Activated naive CD4-positive, alpha-beta T cell treated with anti-CD3 and anti-CD28 coated beads, Interleukin-2, amount 10 ng/mL, durations not matched to agents 7 days and 5 days (primary cell): ENCODE measurements around the gene PPAN.
A peak's percentile ranks its signal among the peaks of the same experiment; 100 is the strongest.

Experiments used
- CTCF ChIA-PET: fragments of 350-600 bp; sonication (Branson Sonifier 250); formaldehyde crosslinking; loops from one replicate; lab custom pipeline; 2021; ENCODE audit warnings: antibody characterized with exemption; lab: Charles Lee
- DNase-seq: peaks from one replicate; pipeline ENCODE4 v3.0.0-alpha.2; 2020
- H3K27ac Mint-ChIP-seq: one replicate; pipeline ENCODE4 v1.8.0; 2021; ENCODE audit warnings: mild to moderate bottlenecking, moderate library complexity, mixed read lengths
- H3K27me3 Mint-ChIP-seq: one replicate; pipeline ENCODE4 v1.8.0; 2021; ENCODE audit warnings: mild to moderate bottlenecking, mixed read lengths
- H3K36me3 Mint-ChIP-seq: one replicate; pipeline ENCODE4 v1.8.0; 2021; ENCODE audit warnings: mixed read lengths
- H3K4me1 Mint-ChIP-seq: one replicate; pipeline ENCODE4 v1.8.0; 2021; ENCODE audit warnings: mixed read lengths
- H3K4me3 Mint-ChIP-seq: one replicate; pipeline ENCODE4 v1.8.0; 2021; ENCODE audit warnings: mild to moderate bottlenecking, moderate library complexity, mixed read lengths
- H3K9me3 Mint-ChIP-seq: one replicate; pipeline ENCODE4 v1.8.0; 2021; ENCODE audit warnings: mixed read lengths

PPAN gene

DNA sequence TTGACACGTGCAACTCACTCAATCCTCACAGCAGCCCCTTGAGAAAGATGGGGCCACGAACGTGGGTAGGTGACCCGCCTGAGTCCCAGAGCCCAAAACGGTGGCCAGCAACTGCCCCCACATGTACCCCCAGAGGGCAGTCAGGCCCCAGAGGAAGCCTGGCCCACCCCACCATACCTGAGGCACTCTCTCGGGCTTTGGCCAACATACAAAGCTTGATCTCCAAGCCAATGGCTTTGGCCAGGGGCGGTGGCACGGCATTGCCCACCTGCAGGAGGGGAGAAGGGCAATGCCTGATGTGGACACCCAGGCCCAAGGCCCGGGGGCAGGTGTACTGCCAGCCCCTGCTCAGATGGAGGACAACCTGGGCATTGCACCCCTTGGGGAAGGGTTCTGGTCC is 27.9 kb downstream of the PPAN start:
- peaks cover 37% of the 10 kb centered on the region for H3K36me3 Mint-ChIP-seq
- H3K9me3 Mint-ChIP-seq: no peaks in the 10 kb centered on the region
- H3K27ac Mint-ChIP-seq: no peak overlapping the region
- no peak overlapping the region for H3K4me3 Mint-ChIP-seq
- peaks cover 4% of the 10 kb centered on the region for H3K4me1 Mint-ChIP-seq
- H3K27me3 Mint-ChIP-seq: no peaks in the 10 kb centered on the region
- DNase-seq: no peak
- CTCF ChIA-PET: no interaction called here

DNA sequence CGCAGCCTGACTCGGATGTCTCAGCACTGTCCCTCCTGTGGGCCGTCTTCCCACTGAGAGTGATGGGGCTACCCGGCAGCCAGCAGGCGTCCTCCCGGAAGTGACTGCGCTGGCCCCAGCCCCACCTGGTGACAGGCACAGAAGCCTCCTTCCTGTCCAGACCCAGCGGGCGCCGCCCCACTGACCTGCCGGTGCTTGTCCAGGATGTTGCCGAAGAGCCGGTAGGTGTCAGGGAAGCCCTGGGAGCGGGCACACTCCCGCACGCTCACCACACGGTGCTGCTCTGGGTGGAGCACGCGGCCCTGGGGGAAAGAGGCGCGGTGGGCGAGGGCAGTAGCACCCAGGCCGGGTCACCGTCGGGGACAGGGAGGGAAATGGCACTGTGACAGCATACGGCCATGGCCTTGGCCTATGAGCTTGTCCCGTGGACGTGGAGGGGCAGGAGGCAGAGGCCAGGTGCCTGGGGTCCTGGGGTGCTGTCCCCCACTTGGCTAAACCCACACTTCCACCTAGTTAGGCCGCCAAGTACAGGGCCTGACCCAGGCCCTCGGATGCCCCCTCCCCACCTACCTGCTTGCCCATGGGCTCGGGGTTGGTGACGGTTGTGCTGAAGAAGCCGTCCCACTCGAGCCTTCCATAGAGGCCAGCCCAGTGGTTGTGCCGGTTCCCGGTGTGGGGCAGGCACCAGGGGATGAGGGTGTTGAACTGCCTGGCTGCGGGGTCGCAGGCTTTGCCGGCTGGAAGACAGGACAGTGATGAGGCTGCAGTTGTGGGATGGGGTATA is 29.6 kb downstream of the PPAN start:
- DNase-seq: no peak
- no peak overlapping the region for H3K27ac Mint-ChIP-seq
- CTCF ChIA-PET: no interaction called here
- H3K36me3 Mint-ChIP-seq: peaks cover 44% of the 10 kb centered on the region
- peaks cover 4% of the 10 kb centered on the region for H3K4me1 Mint-ChIP-seq
- H3K27me3 Mint-ChIP-seq: no peaks in the 10 kb centered on the region
- no peaks in the 10 kb centered on the region for H3K9me3 Mint-ChIP-seq
- no peak overlapping the region for H3K4me3 Mint-ChIP-seq

DNA sequence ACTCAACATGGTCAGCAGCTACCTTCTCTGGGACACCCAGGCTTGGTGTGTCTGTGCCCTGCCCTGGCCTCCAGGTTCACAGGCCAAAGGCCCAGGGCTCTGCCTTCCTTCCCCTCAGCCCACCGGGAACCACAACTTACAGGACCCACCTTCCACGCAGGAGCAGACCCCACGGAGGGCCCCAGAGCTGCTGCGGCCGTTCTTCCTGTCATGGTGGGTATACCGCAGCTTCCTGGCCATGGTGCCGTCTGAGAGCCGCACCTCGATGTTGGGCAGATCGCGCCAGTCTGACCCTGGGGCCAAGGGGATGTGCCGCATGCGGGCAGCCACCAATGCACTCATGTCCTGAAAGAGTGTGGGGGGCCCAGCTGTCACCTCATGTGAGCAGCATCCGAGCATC is 30.8 kb downstream of the PPAN start:
- peaks cover 14% of the 10 kb centered on the region for H3K4me1 Mint-ChIP-seq
- no peak overlapping the region for H3K4me3 Mint-ChIP-seq
- H3K27me3 Mint-ChIP-seq: no peaks in the 10 kb centered on the region
- CTCF ChIA-PET: no interaction called here
- no peaks in the 10 kb centered on the region for H3K9me3 Mint-ChIP-seq
- peaks cover 52% of the 10 kb centered on the region for H3K36me3 Mint-ChIP-seq
- DNase-seq: no peak
- peak overlapping the region; percentile 55 for H3K27ac Mint-ChIP-seq

DNA sequence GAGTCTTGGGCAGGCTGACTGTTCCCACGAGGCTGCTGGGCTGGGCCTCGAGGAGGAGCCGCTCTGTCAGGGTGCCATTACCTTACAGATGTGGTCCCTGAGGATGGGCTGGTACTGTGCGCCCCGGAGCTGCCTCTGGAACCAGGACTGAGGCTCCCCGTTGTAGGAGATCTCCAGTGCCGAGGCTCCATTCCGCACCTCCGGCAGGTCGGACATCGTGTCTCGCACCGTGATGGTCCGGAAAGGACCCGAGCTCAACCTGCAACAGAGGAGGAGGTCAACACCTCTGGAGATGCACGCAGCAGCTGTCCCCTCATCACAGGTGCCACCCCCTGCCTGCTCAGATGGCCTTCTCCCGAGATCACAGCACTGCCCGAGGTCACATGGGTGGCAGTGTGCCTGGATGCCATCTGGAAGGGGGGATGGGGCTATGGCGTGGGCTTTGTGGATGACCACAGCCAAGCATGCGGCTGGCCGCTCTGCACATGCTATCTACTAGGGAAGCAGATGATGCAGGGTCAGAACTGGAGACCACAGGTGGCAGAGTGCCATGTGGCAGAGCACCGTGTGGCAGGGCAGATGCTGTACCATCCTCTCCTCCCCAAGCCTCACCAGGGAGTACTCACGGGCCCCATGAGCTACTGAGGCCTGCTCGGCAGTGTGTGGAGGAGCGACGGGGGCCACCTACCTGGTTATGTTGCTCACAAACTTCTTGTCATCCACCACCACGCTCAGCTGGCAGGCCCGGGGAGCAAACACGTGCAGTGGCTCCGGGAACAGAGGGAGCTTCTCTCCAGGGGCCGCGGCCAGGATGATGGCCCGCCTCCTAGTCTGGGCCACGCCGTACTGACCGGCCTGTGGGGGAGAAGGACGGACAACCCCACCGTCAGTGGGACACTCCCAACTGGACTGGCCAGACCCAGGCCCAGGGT is 31.9 kb downstream of the PPAN start:
- Mint-ChIP-seq H3K4me3 (no peak overlapping the region), H3K27ac (peak overlapping the region; percentile 14), H3K9me3 (no peaks in the 10 kb centered on the region), H3K27me3 (no peaks in the 10 kb centered on the region), H3K4me1 (peaks cover 23% of the 10 kb centered on the region), H3K36me3 (peaks cover 56% of the 10 kb centered on the region)
- CTCF ChIA-PET: interaction anchor here (1.7 kb wide), 1 partner anchor 25 kb away, joined by 4 read pairs; no protein-coding TSS in a partner anchor
- DNase-seq: no peak

DNA sequence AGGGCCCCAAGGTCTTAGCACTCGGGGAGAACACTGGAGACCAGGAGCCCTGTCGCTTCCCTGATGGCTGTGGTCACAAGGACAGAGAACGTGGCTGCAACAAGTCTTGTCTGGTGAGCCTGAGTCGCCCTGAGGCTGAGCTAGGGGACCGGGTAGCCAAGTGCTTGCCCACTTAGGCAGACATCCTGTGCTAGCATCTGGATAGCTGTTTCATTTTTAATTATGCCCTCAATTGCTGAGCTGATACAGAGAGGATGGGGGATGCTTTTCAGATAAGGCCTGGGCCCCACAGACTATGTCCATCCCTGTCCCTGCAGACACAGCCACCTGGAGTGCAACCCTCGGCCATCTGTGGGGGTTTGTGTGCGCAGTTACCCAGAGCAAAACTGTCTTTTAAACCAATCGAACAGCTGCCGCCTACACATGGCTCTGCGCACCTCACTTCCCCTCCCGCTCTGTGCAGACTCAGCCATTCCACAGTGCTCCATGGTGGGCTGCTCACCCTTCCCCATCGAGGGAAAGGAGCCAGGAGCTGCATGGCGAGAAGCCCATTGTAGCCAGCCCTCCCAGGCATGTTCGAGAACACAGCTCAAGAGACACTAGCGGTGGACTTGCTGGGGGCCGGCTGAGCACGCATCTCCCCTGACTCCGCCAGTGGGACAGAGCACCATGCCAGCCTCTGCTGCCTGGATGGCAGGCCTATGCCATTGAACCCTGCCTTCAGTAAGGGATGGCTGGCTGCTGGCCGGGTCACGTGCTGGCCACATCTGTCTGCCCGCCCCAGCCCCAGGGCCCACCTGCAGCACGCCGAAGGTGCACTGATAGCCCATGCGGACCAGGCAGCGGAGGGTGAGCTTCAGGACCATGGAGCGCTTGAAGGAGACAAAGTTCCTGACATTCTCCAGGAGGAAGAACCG is 33.0 kb downstream of the PPAN start:
- DNase-seq: no peak
- Mint-ChIP-seq H3K9me3 (no peaks in the 10 kb centered on the region), H3K27me3 (no peaks in the 10 kb centered on the region), H3K27ac (peak overlapping the region; percentile 62), H3K4me3 (no peak overlapping the region), H3K36me3 (peaks cover 61% of the 10 kb centered on the region), H3K4me1 (peaks cover 31% of the 10 kb centered on the region)
- CTCF ChIA-PET: interaction anchor here (1.7 kb wide), 1 partner anchor 26 kb away, joined by 4 read pairs; no protein-coding TSS in a partner anchor

DNA sequence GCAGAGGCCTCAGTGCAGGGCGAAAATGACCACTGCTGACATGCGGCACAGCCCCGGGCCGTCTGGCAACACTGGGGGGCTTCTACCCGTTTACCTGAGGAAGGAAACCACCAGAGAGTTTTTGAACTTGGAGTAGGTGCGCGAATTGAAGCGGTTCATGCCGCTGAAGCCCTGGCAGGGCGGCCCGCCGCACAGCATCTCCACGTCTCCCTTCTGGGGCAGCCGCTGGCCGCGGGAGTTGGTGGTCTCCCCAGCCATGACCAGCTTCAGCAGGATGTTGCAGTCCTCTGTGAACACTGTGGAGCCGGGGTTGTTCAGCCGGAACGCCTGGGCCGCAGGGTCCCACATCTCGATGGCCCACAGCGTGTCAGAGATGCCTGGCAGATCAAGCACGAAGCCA is 33.8 kb downstream of the PPAN start:
- CTCF ChIA-PET: interaction anchor here (1.7 kb wide), 1 partner anchor 27 kb away, joined by 4 read pairs; no protein-coding TSS in a partner anchor
- Mint-ChIP-seq H3K4me1 (peaks cover 38% of the 10 kb centered on the region), H3K9me3 (no peaks in the 10 kb centered on the region), H3K27me3 (no peaks in the 10 kb centered on the region), H3K4me3 (no peak overlapping the region), H3K36me3 (peaks cover 65% of the 10 kb centered on the region), H3K27ac (peak overlapping the region; percentile 62)
- DNase-seq: no peak

DNA sequence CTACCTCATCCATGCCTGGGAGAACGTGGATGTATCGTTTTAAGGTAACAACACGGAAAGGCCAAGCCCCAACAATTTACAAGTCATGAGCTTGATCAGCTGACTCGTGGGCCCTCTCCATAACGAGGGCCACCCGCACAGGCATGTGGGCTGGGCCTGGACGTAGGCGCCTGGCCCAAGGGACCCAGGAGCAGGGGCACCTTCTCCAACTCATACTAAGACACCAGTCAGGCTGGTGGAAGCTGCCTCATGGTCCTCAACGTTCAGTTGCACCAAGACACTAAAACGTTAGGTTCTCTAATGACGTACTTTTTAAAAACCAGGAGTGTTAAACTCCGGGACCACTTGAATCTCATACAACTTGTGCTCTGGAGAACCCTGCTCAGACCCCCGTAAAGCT is 35.3 kb downstream of the PPAN start:
- Mint-ChIP-seq H3K4me3 (peak overlapping the region; percentile 35), H3K9me3 (no peaks in the 10 kb centered on the region), H3K4me1 (peaks cover 51% of the 10 kb centered on the region), H3K36me3 (peaks cover 74% of the 10 kb centered on the region), H3K27me3 (no peaks in the 10 kb centered on the region), H3K27ac (peak overlapping the region; percentile 100)
- CTCF ChIA-PET: interaction anchor here (1.2 to 1.8 kb wide), 2 partner anchors 28 to 36 kb away, joined by 3 to 4 read pairs; no protein-coding TSS in a partner anchor
- DNase-seq: no peak

DNA sequence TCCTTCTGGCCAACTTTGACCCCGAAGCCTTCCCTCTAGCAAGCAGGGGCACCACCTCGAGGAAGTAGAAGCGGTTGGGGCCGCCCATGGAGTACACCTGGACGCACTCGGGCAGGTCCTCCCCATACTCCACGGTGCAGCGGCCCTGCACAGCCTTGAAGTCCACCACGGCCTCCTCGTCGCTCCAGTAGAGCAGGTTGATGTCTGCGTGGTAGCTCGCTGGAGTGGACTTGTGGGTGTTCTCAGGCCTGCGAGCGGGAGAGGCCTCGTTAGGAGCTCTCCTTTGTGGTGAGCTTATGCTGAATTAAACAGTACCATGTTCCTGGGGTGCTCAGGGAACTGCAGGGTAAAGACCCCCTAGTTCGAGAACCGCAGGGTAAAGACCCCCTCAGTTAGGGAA is 35.8 kb downstream of the PPAN start:
- Mint-ChIP-seq H3K27ac (peak overlapping the region; percentile 100), H3K4me3 (peak overlapping the region; percentile 35), H3K9me3 (no peaks in the 10 kb centered on the region), H3K4me1 (peaks cover 52% of the 10 kb centered on the region), H3K27me3 (no peaks in the 10 kb centered on the region), H3K36me3 (peaks cover 76% of the 10 kb centered on the region)
- DNase-seq: no peak
- CTCF ChIA-PET: interaction anchor here (1.2 to 1.8 kb wide), 4 partner anchors 29 to 87 kb away, joined by 3 to 8 read pairs (median 4); no protein-coding TSS in a partner anchor

DNA sequence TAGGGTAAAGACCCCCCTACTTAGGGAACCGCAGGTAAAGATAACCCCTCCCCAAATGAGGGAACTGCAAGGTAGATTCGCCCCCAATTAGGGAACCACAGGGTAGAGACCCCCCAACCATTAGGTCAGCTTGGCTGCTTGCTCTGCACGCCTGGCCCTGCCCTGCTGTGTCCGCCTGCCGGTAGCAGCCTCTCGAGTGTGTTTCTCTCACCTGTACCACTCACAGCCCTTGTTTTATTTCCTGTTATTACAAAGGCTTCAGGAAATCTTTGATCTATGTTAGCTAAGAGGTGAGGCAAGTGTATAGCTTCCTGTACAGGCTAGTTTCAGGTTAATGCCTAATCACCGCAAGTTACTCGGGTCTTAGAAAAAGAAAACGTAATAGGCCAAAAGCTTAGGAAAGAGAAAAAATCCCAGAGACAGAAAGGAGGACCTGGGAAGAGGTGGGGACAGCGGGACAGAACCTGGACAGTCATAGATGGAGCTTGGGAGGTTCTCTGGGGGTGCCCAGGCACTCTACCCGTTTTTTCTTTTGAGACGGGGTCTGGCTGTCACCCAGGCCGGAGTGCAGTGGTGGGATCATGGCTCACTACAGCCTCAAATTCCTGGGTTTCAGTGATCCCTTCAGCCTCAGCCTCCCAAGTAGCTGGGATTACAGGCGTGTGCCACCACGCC is 36.7 kb downstream of the PPAN start:
- peak; percentile 71 for DNase-seq
- H3K27ac Mint-ChIP-seq: peak overlapping the region; percentile 100
- peak overlapping the region; percentile 71 for H3K4me3 Mint-ChIP-seq
- H3K27me3 Mint-ChIP-seq: no peaks in the 10 kb centered on the region
- CTCF ChIA-PET: interaction anchor here (0.6 to 2.9 kb wide), 11 partner anchors 11 to 212 kb away, joined by 3 to 8 read pairs (median 3); no protein-coding TSS in a partner anchor
- peaks cover 52% of the 10 kb centered on the region for H3K4me1 Mint-ChIP-seq
- peaks cover 73% of the 10 kb centered on the region for H3K36me3 Mint-ChIP-seq
- H3K9me3 Mint-ChIP-seq: no peaks in the 10 kb centered on the region

DNA sequence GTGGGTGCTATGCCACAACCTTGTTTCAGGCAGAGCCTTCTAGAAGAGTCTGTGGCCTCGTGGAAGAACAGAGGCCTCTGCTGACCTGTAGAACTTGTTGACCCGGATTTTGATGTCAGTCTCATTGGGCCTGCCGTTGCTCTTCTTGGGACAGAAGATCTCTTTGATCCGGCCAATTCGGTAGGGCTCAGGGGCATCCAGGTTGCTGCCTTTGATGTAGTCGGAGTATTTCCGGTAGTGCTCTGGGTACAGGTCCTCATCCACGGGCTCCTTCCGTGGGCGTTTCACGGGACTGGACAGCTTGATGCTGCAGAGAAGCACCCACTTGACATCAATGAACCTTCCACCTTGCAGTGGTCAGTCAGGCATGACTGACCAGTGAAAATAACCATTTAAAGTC is 37.5 kb downstream of the PPAN start:
- H3K27me3 Mint-ChIP-seq: no peaks in the 10 kb centered on the region
- H3K27ac Mint-ChIP-seq: peak overlapping the region; percentile 100
- H3K36me3 Mint-ChIP-seq: peaks cover 72% of the 10 kb centered on the region
- H3K4me1 Mint-ChIP-seq: peaks cover 52% of the 10 kb centered on the region
- peak overlapping the region; percentile 43 for H3K4me3 Mint-ChIP-seq
- peak; percentile 32 for DNase-seq
- H3K9me3 Mint-ChIP-seq: no peaks in the 10 kb centered on the region
- CTCF ChIA-PET: interaction anchor here (0.6 to 2.9 kb wide), 6 partner anchors 11 to 115 kb away, joined by 3 to 8 read pairs (median 4); no protein-coding TSS in a partner anchor

DNA sequence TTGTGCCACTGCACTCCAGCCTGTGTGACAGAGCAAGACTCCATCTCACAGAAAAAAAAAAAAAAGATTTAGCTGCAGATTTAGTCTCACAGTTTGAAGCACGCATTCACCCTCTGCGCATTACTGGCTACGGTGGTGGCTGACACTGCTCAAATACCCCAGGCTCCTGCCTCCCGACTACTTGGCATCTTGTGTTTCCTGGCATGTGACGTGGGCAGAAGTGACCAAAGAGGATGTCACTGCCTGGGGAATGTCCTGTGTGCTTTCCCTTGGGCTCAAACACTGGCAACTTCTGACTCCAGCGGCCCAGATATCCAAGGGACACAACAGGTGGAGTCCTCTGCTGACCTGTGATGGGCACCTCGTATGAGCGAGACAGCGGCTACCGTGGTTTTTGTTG is 38.2 kb downstream of the PPAN start:
- Mint-ChIP-seq H3K27me3 (no peaks in the 10 kb centered on the region), H3K9me3 (no peaks in the 10 kb centered on the region), H3K4me3 (no peak overlapping the region), H3K4me1 (peaks cover 52% of the 10 kb centered on the region), H3K36me3 (peaks cover 71% of the 10 kb centered on the region), H3K27ac (peak overlapping the region; percentile 100)
- no peak for DNase-seq
- CTCF ChIA-PET: interaction anchor here (2.9 kb wide), 1 partner anchor 106 kb away, joined by 8 read pairs; no protein-coding TSS in a partner anchor

DNA sequence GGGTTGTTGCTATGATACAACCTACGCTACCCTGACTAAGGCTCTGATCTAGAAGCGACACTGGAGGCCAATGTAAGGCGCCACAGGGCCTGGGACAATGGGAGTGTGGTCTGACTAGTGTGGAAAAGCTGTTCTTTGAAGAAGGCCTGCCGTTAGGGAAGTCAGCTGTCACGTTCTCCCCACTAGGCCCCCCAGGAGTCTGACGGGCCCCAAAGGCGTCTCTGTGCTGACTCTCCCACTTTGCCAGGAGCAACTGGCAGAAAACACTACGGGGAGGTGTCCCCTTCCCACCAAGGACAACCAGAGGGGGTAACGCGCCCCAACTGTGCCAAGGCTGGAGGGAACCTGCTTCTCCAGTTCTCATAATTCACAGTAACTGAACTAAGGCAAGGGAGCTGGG is 38.9 kb downstream of the PPAN start:
- Mint-ChIP-seq H3K27ac (peak overlapping the region; percentile 100), H3K9me3 (no peaks in the 10 kb centered on the region), H3K36me3 (peaks cover 72% of the 10 kb centered on the region), H3K27me3 (no peaks in the 10 kb centered on the region), H3K4me1 (peaks cover 52% of the 10 kb centered on the region), H3K4me3 (no peak overlapping the region)
- no peak for DNase-seq
- CTCF ChIA-PET: interaction anchor here (2.9 kb wide), 1 partner anchor 105 kb away, joined by 8 read pairs; no protein-coding TSS in a partner anchor

DNA sequence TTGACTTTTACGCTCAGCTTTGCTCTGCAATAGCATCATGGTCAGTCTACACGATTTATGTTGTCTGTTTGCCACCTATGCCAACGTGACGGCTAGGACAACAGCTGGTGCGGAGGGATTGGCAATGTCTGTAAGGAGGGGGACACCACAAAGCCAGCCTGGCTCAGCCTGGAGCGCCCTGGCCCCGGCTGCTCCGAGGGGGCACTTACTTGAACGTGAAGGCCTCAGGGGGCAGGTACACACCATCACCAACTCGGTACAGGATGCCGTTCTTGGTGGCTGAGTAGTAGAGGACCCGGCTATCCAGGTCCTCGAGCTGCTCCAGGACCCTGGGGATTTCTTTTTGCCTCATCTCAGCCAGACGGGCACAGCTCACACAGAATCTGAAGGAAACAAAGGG is 40.0 kb downstream of the PPAN start:
- Mint-ChIP-seq H3K27ac (no peak overlapping the region), H3K4me3 (no peak overlapping the region), H3K4me1 (peaks cover 50% of the 10 kb centered on the region), H3K27me3 (no peaks in the 10 kb centered on the region), H3K36me3 (peaks cover 77% of the 10 kb centered on the region), H3K9me3 (no peaks in the 10 kb centered on the region)
- no peak for DNase-seq
- CTCF ChIA-PET: no interaction called here
